ENCODE results near the gene TMEM132D.

The TMEM132D gene

GRCh38 chr12:129378496-129378895, 525.3 kb downstream of the TMEM132D start:
- CTCF ChIA-PET, result no interaction called here
- TF ChIP-seq CTCF (conservative IDR thresholded peaks at IDR 0.05; ENCODE audit: low read depth), result no peak
- H3K27ac ChIP-seq, result no peak overlapping the region
- POLR2A ChIA-PET (ENCODE audit: low non-redundant PET), result no interaction called here
- no peak for DNase-seq (ENCODE audit: low spot score)

- ChIA-PET POLR2A (ENCODE audit: low non-redundant PET) (no interaction called here), CTCF (no interaction called here)
- DNase-seq (ENCODE audit: low spot score), result no peak
- no peak for TF ChIP-seq CTCF (conservative IDR thresholded peaks at IDR 0.05; ENCODE audit: low read depth)
- no peak overlapping the region for H3K27ac ChIP-seq
Observed at GRCh38 chr12:129373746-129374145, 530.1 kb downstream of the TMEM132D start.

- DNase-seq (ENCODE audit: low spot score), result no peak
- ChIA-PET CTCF (no interaction called here), POLR2A (ENCODE audit: low non-redundant PET) (no interaction called here)
- TF ChIP-seq CTCF (conservative IDR thresholded peaks at IDR 0.05; ENCODE audit: low read depth), result no peak
- no peak overlapping the region for H3K27ac ChIP-seq
Observed at GRCh38 chr12:129372876-129373275, 530.9 kb downstream of the TMEM132D start.

GRCh38 chr12:129372348-129372747, 531.5 kb downstream of the TMEM132D start:
- no peak for DNase-seq (ENCODE audit: low spot score)
- no peak for TF ChIP-seq CTCF (conservative IDR thresholded peaks at IDR 0.05; ENCODE audit: low read depth)
- POLR2A ChIA-PET (ENCODE audit: low non-redundant PET), result no interaction called here
- CTCF ChIA-PET, result no interaction called here
- H3K27ac ChIP-seq, result no peak overlapping the region

GRCh38 chr12:129371268-129371667, 532.6 kb downstream of the TMEM132D start:
- no peak overlapping the region for H3K27ac ChIP-seq
- no peak for TF ChIP-seq CTCF (conservative IDR thresholded peaks at IDR 0.05; ENCODE audit: low read depth)
- CTCF ChIA-PET, result no interaction called here
- POLR2A ChIA-PET (ENCODE audit: low non-redundant PET), result no interaction called here
- no peak for DNase-seq (ENCODE audit: low spot score)

GRCh38 chr12:129366656-129367055, 537.2 kb downstream of the TMEM132D start:
- ChIA-PET POLR2A (ENCODE audit: low non-redundant PET) (no interaction called here), CTCF (no interaction called here)
- no peak for TF ChIP-seq CTCF (conservative IDR thresholded peaks at IDR 0.05; ENCODE audit: low read depth)
- H3K27ac ChIP-seq, result no peak overlapping the region
- no peak for DNase-seq (ENCODE audit: low spot score)

GRCh38 chr12:129363041-129363440, 540.8 kb downstream of the TMEM132D start:
- ChIA-PET POLR2A (ENCODE audit: low non-redundant PET) (no interaction called here), CTCF (no interaction called here)
- H3K27ac ChIP-seq, result no peak overlapping the region
- DNase-seq (ENCODE audit: low spot score), result no peak
- no peak for TF ChIP-seq CTCF (conservative IDR thresholded peaks at IDR 0.05; ENCODE audit: low read depth)

Data from RWPE1 (cell line).